DOHH2 (cell line): ENCODE data around the gene USP12.
"Not testable (repeated sequence)": the region's sequence is repeated elsewhere in the genome, so short reads cannot be mapped to it uniquely, and the experiment has no call there.

Experiments
- H3F3A ChIP-seq: fragments of 200-600 bp; sonication (generic), shearing (Covaris generic); 2 replicates; pipeline ENCODE4 v1.6.0; 2016; ENCODE audit warnings: antibody characterized with exemption, mild to moderate bottlenecking; ENCODE audit not compliant: control insufficient read depth, insufficient read depth
- H3K27ac ChIP-seq: fragments of 200-600 bp; sonication (generic); 2 replicates; pipeline ENCODE4 v1.5.1; 2014; ENCODE audit warnings: low read depth, mild to moderate bottlenecking, low read length, moderate library complexity
- H3K27me3 ChIP-seq: fragments of 200-600 bp; sonication (generic); 2 replicates; pipeline ENCODE4 v1.6.1; 2014; ENCODE audit warnings: mild to moderate bottlenecking, low read length, mixed read lengths; ENCODE audit not compliant: control insufficient read depth
- H3K36me3 ChIP-seq: fragments of 200-600 bp; sonication (generic); 2 replicates; pipeline ENCODE4 v1.6.1; 2014; ENCODE audit warnings: mild to moderate bottlenecking, low read length, moderate library complexity, mixed read lengths; ENCODE audit not compliant: control insufficient read depth
- H3K4me1 ChIP-seq: fragments of 200-600 bp; sonication (generic); 2 replicates; pipeline ENCODE4 v1.6.1; 2014; ENCODE audit warnings: mild to moderate bottlenecking, low read length, mixed read lengths; ENCODE audit not compliant: control insufficient read depth
- H3K4me2 ChIP-seq: fragments of 200-600 bp; sonication (generic); 2 replicates; pipeline ENCODE4 v1.6.0; 2014; ENCODE audit warnings: mild to moderate bottlenecking, low read length, moderate library complexity
- H3K4me3 ChIP-seq: fragments of 200-600 bp; sonication (generic); 2 replicates; pipeline ENCODE4 v1.5.1; 2014; ENCODE audit warnings: mild to moderate bottlenecking, low read length, mixed read lengths
- H3K79me2 ChIP-seq: fragments of 200-600 bp; sonication (generic); 2 replicates; pipeline ENCODE4 v1.6.1; 2014; ENCODE audit warnings: mild to moderate bottlenecking, low read length, mixed read lengths; ENCODE audit not compliant: control insufficient read depth
- H3K9me2 ChIP-seq: fragments of 200-600 bp; sonication (generic); replicated peaks from 2 replicates; pipeline ENCODE4 v1.6.1; 2014; ENCODE audit warnings: mild to moderate bottlenecking, low read length, mixed read lengths; ENCODE audit not compliant: control insufficient read depth
- H3K9me3 ChIP-seq: fragments of 200-600 bp; sonication (generic); 2 replicates; pipeline ENCODE4 v1.6.1; 2014; ENCODE audit warnings: antibody characterized with exemption, low read length, mixed read lengths; ENCODE audit not compliant: control insufficient read depth, insufficient read depth
- H4K20me1 ChIP-seq: fragments of 200-600 bp; sonication (generic); 2 replicates; pipeline ENCODE4 v1.6.0; 2014; ENCODE audit warnings: low read depth, mild to moderate bottlenecking, antibody characterized with exemption, low read length, moderate library complexity; ENCODE audit not compliant: control insufficient read depth, insufficient read depth
- EZH2phosphoT487 ChIP-seq: fragments of 200-600 bp; sonication (generic); IDR thresholded peaks from 2 replicates; pipeline ENCODE4 v1.6.1; 2017; ENCODE audit warnings: borderline replicate concordance, mild to moderate bottlenecking, antibody characterized with exemption, low read length, moderate library complexity, mixed read lengths
- TF ChIP-seq, protein P1 (sequence below): fragments of 200-600 bp; sonication (generic); IDR thresholded peaks from one replicate; pipeline ENCODE4 v1.5.1; 2014; ENCODE audit warnings: antibody characterized with exemption, mild to moderate bottlenecking, low read depth, low read length; ENCODE audit not compliant: poor library complexity, severe bottlenecking

Gene USP12

DNA sequence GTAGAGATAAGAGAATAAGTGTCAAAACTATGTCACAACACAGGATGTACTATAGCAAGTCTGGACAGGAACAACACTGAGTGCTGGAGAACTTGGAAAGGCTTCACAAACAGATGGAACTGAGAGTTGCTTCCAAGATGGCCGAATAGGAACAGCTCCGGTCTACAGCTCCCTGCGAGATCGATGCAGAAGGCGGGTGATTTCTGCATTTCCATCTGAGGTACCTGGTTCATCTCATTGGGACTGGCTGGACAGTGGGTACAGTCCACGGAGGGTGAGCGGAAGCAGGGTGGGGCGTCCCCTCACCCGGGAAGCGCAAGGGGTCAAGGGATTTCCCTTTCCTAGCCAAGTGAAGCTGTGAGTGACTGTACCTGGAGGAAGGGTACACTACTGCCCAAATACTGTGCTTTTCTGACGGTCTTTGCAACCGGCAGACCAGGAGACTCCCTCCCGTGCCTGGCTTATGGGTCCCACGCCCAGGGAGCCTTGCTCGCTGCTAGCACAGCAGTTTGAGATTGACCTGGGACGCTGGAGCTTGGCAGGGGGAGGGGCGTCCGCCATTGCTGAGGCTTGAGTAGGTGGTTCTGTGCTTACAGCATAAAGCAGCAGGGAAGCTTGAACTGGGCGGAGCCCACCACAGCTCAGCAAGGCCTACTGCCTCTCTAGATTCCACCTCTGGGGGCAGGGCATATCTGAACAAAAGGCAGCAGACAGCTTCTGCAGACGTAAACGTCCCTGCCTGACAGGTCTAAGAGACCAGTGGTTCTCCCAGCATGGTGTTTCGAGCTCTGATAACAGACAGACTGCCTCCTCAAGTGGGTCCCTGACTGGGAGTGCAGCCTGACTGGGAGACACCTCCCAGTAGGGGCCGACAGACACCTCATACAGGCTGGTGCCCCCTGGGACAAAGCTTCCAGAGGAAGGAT lies 46.0 kb downstream of the USP12 start:
- Histone ChIP-seq H3F3A (no peaks in the 10 kb centered on the region), H3K9me3 (peaks cover 17% of the 10 kb centered on the region; the same call in 1 of the 2 replicates), H3K79me2 (peaks cover 91% of the 10 kb centered on the region), H3K27ac (no peak overlapping the region), H4K20me1 (no peaks in the 10 kb centered on the region), H3K4me3 (no peak overlapping the region), H3K36me3 (peaks cover 15% of the 10 kb centered on the region), H3K27me3 (no peaks in the 10 kb centered on the region), H3K4me1 (peaks cover 7% of the 10 kb centered on the region), H3K9me2 (no peaks in the 10 kb centered on the region), H3K4me2 (no peak overlapping the region)
- TF ChIP-seq, protein P1, sequence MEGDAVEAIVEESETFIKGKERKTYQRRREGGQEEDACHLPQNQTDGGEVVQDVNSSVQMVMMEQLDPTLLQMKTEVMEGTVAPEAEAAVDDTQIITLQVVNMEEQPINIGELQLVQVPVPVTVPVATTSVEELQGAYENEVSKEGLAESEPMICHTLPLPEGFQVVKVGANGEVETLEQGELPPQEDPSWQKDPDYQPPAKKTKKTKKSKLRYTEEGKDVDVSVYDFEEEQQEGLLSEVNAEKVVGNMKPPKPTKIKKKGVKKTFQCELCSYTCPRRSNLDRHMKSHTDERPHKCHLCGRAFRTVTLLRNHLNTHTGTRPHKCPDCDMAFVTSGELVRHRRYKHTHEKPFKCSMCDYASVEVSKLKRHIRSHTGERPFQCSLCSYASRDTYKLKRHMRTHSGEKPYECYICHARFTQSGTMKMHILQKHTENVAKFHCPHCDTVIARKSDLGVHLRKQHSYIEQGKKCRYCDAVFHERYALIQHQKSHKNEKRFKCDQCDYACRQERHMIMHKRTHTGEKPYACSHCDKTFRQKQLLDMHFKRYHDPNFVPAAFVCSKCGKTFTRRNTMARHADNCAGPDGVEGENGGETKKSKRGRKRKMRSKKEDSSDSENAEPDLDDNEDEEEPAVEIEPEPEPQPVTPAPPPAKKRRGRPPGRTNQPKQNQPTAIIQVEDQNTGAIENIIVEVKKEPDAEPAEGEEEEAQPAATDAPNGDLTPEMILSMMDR, result no peak

DNA sequence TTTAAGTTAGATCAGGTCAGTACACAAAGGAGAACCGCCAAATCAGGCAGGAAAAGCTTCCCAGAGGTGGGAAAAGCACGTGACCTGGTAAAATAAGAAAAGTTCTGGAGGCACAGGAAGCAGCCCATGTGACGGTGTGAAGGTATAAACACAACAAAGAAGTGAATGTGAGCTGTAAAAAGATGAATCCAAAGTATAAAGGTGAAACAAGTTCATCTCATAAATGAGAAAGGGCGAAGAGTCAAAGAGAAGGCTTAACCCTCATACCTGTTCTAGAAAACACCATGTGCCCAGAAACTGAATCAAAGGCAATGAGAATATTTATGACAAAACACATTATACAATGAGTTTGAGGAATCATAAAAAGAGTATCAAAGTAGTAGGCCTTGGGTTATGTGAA lies 47.0 kb downstream of the USP12 start:
- H3K9me2 ChIP-seq, result no peaks in the 10 kb centered on the region
- H3K4me2 ChIP-seq, result no peak overlapping the region
- H3K27ac ChIP-seq, result no peak overlapping the region
- peaks cover 9% of the 10 kb centered on the region for H3K4me1 ChIP-seq
- no peaks in the 10 kb centered on the region for H4K20me1 ChIP-seq
- H3F3A ChIP-seq, result no peaks in the 10 kb centered on the region
- H3K27me3 ChIP-seq, result no peaks in the 10 kb centered on the region
- H3K36me3 ChIP-seq, result peaks cover 15% of the 10 kb centered on the region
- H3K4me3 ChIP-seq, result no peak overlapping the region
- H3K9me3 ChIP-seq, result peaks cover 17% of the 10 kb centered on the region; the same call in 1 of the 2 replicates
- TF ChIP-seq, protein P1, result no peak
- TF ChIP-seq EZH2phosphoT487, result no peak
- H3K79me2 ChIP-seq, result peaks cover 90% of the 10 kb centered on the region

DNA sequence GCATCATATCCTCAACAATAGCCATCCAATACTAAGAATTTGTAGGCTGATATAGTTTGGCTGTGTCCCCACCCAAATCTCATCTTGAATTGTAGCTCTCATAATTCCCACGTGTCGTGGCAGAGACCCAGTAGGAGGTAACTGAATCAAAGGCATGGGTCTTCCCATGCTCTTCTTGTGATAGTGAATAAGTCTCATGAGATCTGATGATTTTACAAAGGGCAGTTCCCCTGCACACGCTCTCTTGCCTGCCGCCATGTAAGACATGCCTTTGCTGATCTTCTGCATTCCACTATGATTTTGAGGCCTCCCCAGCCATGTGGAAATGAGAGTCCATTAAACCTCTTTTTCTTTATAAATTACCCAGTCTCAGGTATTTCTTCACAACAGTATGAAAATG lies 48.2 kb downstream of the USP12 start:
- peaks cover 18% of the 10 kb centered on the region for H3K4me1 ChIP-seq
- peaks cover 15% of the 10 kb centered on the region for H3K36me3 ChIP-seq

DNA sequence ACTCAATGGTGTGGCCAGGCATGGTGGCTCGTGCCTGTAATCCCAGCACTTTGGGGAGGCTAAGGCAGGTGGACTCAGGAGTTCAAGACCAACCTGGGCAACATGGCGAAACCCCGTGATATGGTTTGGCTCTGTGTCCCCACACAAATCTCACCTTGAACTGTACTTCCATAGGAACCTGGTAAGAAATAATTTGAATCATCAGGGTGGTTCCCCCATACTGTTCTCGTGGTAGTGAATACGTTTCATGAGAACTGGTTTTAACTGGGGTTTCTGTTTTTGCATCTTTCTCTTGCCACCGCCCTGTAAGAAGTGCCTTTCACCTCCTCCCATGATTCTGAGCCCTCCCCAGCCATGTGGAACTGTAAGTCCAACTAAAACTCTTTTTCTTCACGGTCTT lies 49.6 kb downstream of the USP12 start:
- Histone ChIP-seq H4K20me1 (no peaks in the 10 kb centered on the region), H3K4me3 (no peak overlapping the region), H3K9me2 (no peaks in the 10 kb centered on the region), H3K9me3 (peaks cover 17% of the 10 kb centered on the region; the same call in 1 of the 2 replicates), H3K4me2 (no peak overlapping the region), H3K27me3 (no peaks in the 10 kb centered on the region), H3K27ac (no peak overlapping the region), H3K4me1 (peaks cover 15% of the 10 kb centered on the region), H3K36me3 (peaks cover 15% of the 10 kb centered on the region), H3F3A (no peaks in the 10 kb centered on the region), H3K79me2 (peaks cover 90% of the 10 kb centered on the region)
- TF ChIP-seq, protein P1, result no peak
- no peak for TF ChIP-seq EZH2phosphoT487

More for the DNA sequence above, 48.2 kb downstream of the USP12 start:
- not testable (repeated sequence) for H3K27me3 ChIP-seq, H3F3A ChIP-seq, H3K27ac ChIP-seq, H3K4me2 ChIP-seq, H3K9me2 ChIP-seq, H3K4me3 ChIP-seq, H4K20me1 ChIP-seq
- Histone ChIP-seq H3K9me3 (peaks cover 17% of the 10 kb centered on the region; the same call in 1 of the 2 replicates), H3K79me2 (peaks cover 90% of the 10 kb centered on the region)
